ENCODE data around the gene MALT1. TPM values are rescaled to one million over a fixed set of nuclear protein-coding genes. Genes with fewer than 3 reads are reported as not detected.

MALT1 gene
- total RNA-seq, 4 donors from 2014 or later, result 17.7 to 26.0 (median 19.3) TPM

GRCh38 chr18:58785171-58785805, 114.0 kb downstream of the MALT1 start:
- Histone ChIP-seq H3K27me3 (no peaks in the 10 kb centered on the region), H3K4me1 (peaks cover 0 to 54% (median 24%) of the 10 kb centered on the region in 4 donors), H3K9me3 (peaks cover 0 to 6% (median 0%) of the 10 kb centered on the region in 4 donors), H3K36me3 (no peaks in the 10 kb centered on the region), H3K27ac (peak overlapping the region in 3 of 4 donors; percentile 7 to 60 (median 57)), H3K4me3 (no peak overlapping the region)
- no peak for DNase-seq (ENCODE audit: low spot score in 2 of 2)
- TF ChIP-seq CTCF (IDR thresholded peaks at IDR 0.05) (no peak), POLR2A (IDR thresholded peaks at IDR 0.05) (no peak), EP300 (IDR thresholded peaks at IDR 0.05) (peak in 1 of 2 donors; percentile 15)
- 66 to 74% methylated on average over 13 of the region's 13 CpGs for WGBS, 2 donors

- no peak overlapping the region for H3K4me3 ChIP-seq
- no peak for DNase-seq (ENCODE audit: low spot score in 2 of 2)
- H3K27ac ChIP-seq, result peak overlapping the region in 2 of 4 donors; percentile 57 to 60
- H3K36me3 ChIP-seq, result no peaks in the 10 kb centered on the region
- peaks cover 0 to 57% (median 26%) of the 10 kb centered on the region in 4 donors for H3K4me1 ChIP-seq
- H3K9me3 ChIP-seq, result peaks cover 0 to 6% (median 0%) of the 10 kb centered on the region in 4 donors
- TF ChIP-seq EP300 (IDR thresholded peaks at IDR 0.05) (no peak), CTCF (IDR thresholded peaks at IDR 0.05) (no peak), POLR2A (IDR thresholded peaks at IDR 0.05) (no peak)
- no peaks in the 10 kb centered on the region for H3K27me3 ChIP-seq
- WGBS, 2 donors, result 78 to 80% methylated on average over 4 of the region's 4 CpGs
Observed at GRCh38 chr18:58785870-58786269, 114.6 kb downstream of the MALT1 start.

GRCh38 chr18:58787536-58788149, 116.4 kb downstream of the MALT1 start:
- TF ChIP-seq POLR2A (IDR thresholded peaks at IDR 0.05) (no peak), EP300 (IDR thresholded peaks at IDR 0.05) (no peak), CTCF (IDR thresholded peaks at IDR 0.05) (no peak)
- 87 to 91% methylated on average over 14 of the region's 14 CpGs for WGBS, 2 donors
- no peaks in the 10 kb centered on the region for H3K36me3 ChIP-seq
- H3K9me3 ChIP-seq, result peaks cover 0 to 6% (median 0%) of the 10 kb centered on the region in 4 donors
- no peak overlapping the region for H3K4me3 ChIP-seq
- no peak for DNase-seq (ENCODE audit: low spot score in 2 of 2)
- peaks cover 0 to 47% (median 26%) of the 10 kb centered on the region in 4 donors for H3K4me1 ChIP-seq
- no peaks in the 10 kb centered on the region for H3K27me3 ChIP-seq
- peak overlapping the region in 2 of 4 donors; percentile 89 to 95 for H3K27ac ChIP-seq

GRCh38 chr18:58788470-58788869, 117.2 kb downstream of the MALT1 start:
- no peaks in the 10 kb centered on the region for H3K36me3 ChIP-seq
- H3K27me3 ChIP-seq, result no peaks in the 10 kb centered on the region
- peaks cover 0 to 6% (median 0%) of the 10 kb centered on the region in 4 donors for H3K9me3 ChIP-seq
- no peak for DNase-seq (ENCODE audit: low spot score in 2 of 2)
- H3K4me1 ChIP-seq, result peaks cover 0 to 47% (median 26%) of the 10 kb centered on the region in 4 donors
- 88 to 93% methylated on average over 3 of the region's 3 CpGs for WGBS, 2 donors
- no peak overlapping the region for H3K4me3 ChIP-seq
- peak overlapping the region; percentile 37 to 95 (median 82) for H3K27ac ChIP-seq
- no peak for TF ChIP-seq POLR2A (IDR thresholded peaks at IDR 0.05)
- TF ChIP-seq CTCF (IDR thresholded peaks at IDR 0.05), result no peak
- TF ChIP-seq EP300 (IDR thresholded peaks at IDR 0.05), result no peak
